ENCODE data around the gene CNEP1R1. TPM values are rescaled to one million over a fixed set of nuclear protein-coding genes. Genes with fewer than 3 reads are reported as not detected.
"Not testable (repeated sequence)": the region's sequence is repeated elsewhere in the genome, so short reads cannot be mapped to it uniquely, and the experiment has no call there.

Gene CNEP1R1
- total RNA-seq, 2 experiments from 2014 or later = 28.2 to 30.9 TPM

- no peaks in the 10 kb centered on the region for H3K9me3 Mint-ChIP-seq
- no peak for DNase-seq
- no peak overlapping the region for H3K27ac Mint-ChIP-seq
- intact Hi-C loops (cut with micrococcal nuclease) = no loop called here
- H3K27me3 Mint-ChIP-seq (ENCODE audit: low read depth) = peaks cover 7% of the 10 kb centered on the region
- no peak overlapping the region for H3K4me3 Mint-ChIP-seq
- H3K36me3 Mint-ChIP-seq (ENCODE audit: low read depth) = no peaks in the 10 kb centered on the region
- no peaks in the 10 kb centered on the region for H3K4me1 Mint-ChIP-seq (ENCODE audit: low read depth)
- CTCF ChIA-PET = no interaction called here
Measured at GRCh38 chr16:50001144-50001543, 23.9 kb upstream of the CNEP1R1 start.

- Mint-ChIP-seq H3K27ac (no peak overlapping the region), H3K9me3 (no peaks in the 10 kb centered on the region), H3K4me1 (ENCODE audit: low read depth) (no peaks in the 10 kb centered on the region), H3K27me3 (ENCODE audit: low read depth) (peaks cover 7% of the 10 kb centered on the region), H3K36me3 (ENCODE audit: low read depth) (no peaks in the 10 kb centered on the region), H3K4me3 (no peak overlapping the region)
- CTCF ChIA-PET = interaction anchor here (0.7 kb wide), 1 partner anchor 11 kb away, joined by 5 read pairs; no protein-coding TSS in a partner anchor
- intact Hi-C loops (cut with micrococcal nuclease) = no loop called here
- no peak for DNase-seq
Measured at GRCh38 chr16:50002190-50002589, 22.8 kb upstream of the CNEP1R1 start.

GRCh38 chr16:50004239-50004638 is 20.8 kb upstream of the CNEP1R1 start:
- CTCF ChIA-PET = interaction anchor here (0.6 kb wide), 1 partner anchor 234 kb away, joined by 4 read pairs; no protein-coding TSS in a partner anchor
- H3K27ac Mint-ChIP-seq = no peak overlapping the region
- H3K4me3 Mint-ChIP-seq = no peak overlapping the region
- intact Hi-C loops (cut with micrococcal nuclease) = no loop called here
- no peaks in the 10 kb centered on the region for H3K4me1 Mint-ChIP-seq (ENCODE audit: low read depth)
- DNase-seq = no peak
- no peaks in the 10 kb centered on the region for H3K36me3 Mint-ChIP-seq (ENCODE audit: low read depth)
- no peaks in the 10 kb centered on the region for H3K9me3 Mint-ChIP-seq
- H3K27me3 Mint-ChIP-seq (ENCODE audit: low read depth) = peaks cover 7% of the 10 kb centered on the region

- Mint-ChIP-seq H3K27me3 (ENCODE audit: low read depth) (peaks cover 7% of the 10 kb centered on the region), H3K4me1 (ENCODE audit: low read depth) (no peaks in the 10 kb centered on the region), H3K27ac (no peak overlapping the region), H3K36me3 (ENCODE audit: low read depth) (no peaks in the 10 kb centered on the region), H3K4me3 (no peak overlapping the region), H3K9me3 (no peaks in the 10 kb centered on the region)
- intact Hi-C loops (cut with micrococcal nuclease) = no loop called here
- no peak for DNase-seq
- CTCF ChIA-PET = no interaction called here
Measured at GRCh38 chr16:50006964-50007363, 18.1 kb upstream of the CNEP1R1 start.

GRCh38 chr16:50007744-50008143 is 17.3 kb upstream of the CNEP1R1 start:
- H3K36me3 Mint-ChIP-seq (ENCODE audit: low read depth) = no peaks in the 10 kb centered on the region
- H3K4me1 Mint-ChIP-seq (ENCODE audit: low read depth) = no peaks in the 10 kb centered on the region
- H3K4me3 Mint-ChIP-seq = no peak overlapping the region
- no peak for DNase-seq
- intact Hi-C loops (cut with micrococcal nuclease) = no loop called here
- H3K27me3 Mint-ChIP-seq (ENCODE audit: low read depth) = peaks cover 5% of the 10 kb centered on the region
- H3K27ac Mint-ChIP-seq = no peak overlapping the region
- CTCF ChIA-PET = no interaction called here
- no peaks in the 10 kb centered on the region for H3K9me3 Mint-ChIP-seq

- CTCF ChIA-PET = interaction anchor here (0.7 kb wide), 1 partner anchor 128 kb away, joined by 4 read pairs; no protein-coding TSS in a partner anchor
- intact Hi-C loops (cut with micrococcal nuclease) = no loop called here
- no peak overlapping the region for H3K27ac Mint-ChIP-seq
- no peaks in the 10 kb centered on the region for H3K4me1 Mint-ChIP-seq (ENCODE audit: low read depth)
- no peaks in the 10 kb centered on the region for H3K36me3 Mint-ChIP-seq (ENCODE audit: low read depth)
- no peaks in the 10 kb centered on the region for H3K27me3 Mint-ChIP-seq (ENCODE audit: low read depth)
- no peaks in the 10 kb centered on the region for H3K9me3 Mint-ChIP-seq
- no peak overlapping the region for H3K4me3 Mint-ChIP-seq
- no peak for DNase-seq
Measured at GRCh38 chr16:50010212-50010611, 14.8 kb upstream of the CNEP1R1 start.

GRCh38 chr16:50011707-50012106 is 13.3 kb upstream of the CNEP1R1 start:
- H3K27ac Mint-ChIP-seq = no peak overlapping the region
- no peaks in the 10 kb centered on the region for H3K36me3 Mint-ChIP-seq (ENCODE audit: low read depth)
- H3K4me3 Mint-ChIP-seq = no peak overlapping the region
- H3K4me1 Mint-ChIP-seq (ENCODE audit: low read depth) = no peaks in the 10 kb centered on the region
- no peaks in the 10 kb centered on the region for H3K9me3 Mint-ChIP-seq
- intact Hi-C loops (cut with micrococcal nuclease) = no loop called here
- no peaks in the 10 kb centered on the region for H3K27me3 Mint-ChIP-seq (ENCODE audit: low read depth)
- CTCF ChIA-PET = no interaction called here
- no peak for DNase-seq

- H3K27me3 Mint-ChIP-seq (ENCODE audit: low read depth) = no peaks in the 10 kb centered on the region
- H3K36me3 Mint-ChIP-seq (ENCODE audit: low read depth) = no peaks in the 10 kb centered on the region
- no peaks in the 10 kb centered on the region for H3K4me1 Mint-ChIP-seq (ENCODE audit: low read depth)
- no peak overlapping the region for H3K4me3 Mint-ChIP-seq
- H3K27ac Mint-ChIP-seq = no peak overlapping the region
- CTCF ChIA-PET = no interaction called here
- intact Hi-C loops (cut with micrococcal nuclease) = no loop called here
- H3K9me3 Mint-ChIP-seq = no peaks in the 10 kb centered on the region
- no peak for DNase-seq
Measured at GRCh38 chr16:50012182-50012581, 12.8 kb upstream of the CNEP1R1 start.

- H3K4me3 Mint-ChIP-seq; H3K4me1 Mint-ChIP-seq (ENCODE audit: low read depth); intact Hi-C loops (cut with micrococcal nuclease); H3K27ac Mint-ChIP-seq; H3K9me3 Mint-ChIP-seq; H3K27me3 Mint-ChIP-seq (ENCODE audit: low read depth); DNase-seq; CTCF ChIA-PET; H3K36me3 Mint-ChIP-seq (ENCODE audit: low read depth): not testable (repeated sequence)
Measured at GRCh38 chr16:50014211-50014610, 10.8 kb upstream of the CNEP1R1 start.

- H3K27me3 Mint-ChIP-seq (ENCODE audit: low read depth) = no peaks in the 10 kb centered on the region
- no peak overlapping the region for H3K27ac Mint-ChIP-seq
- no peaks in the 10 kb centered on the region for H3K4me1 Mint-ChIP-seq (ENCODE audit: low read depth)
- DNase-seq = no peak
- H3K9me3 Mint-ChIP-seq = no peaks in the 10 kb centered on the region
- no peak overlapping the region for H3K4me3 Mint-ChIP-seq
- CTCF ChIA-PET = no interaction called here
- intact Hi-C loops (cut with micrococcal nuclease) = no loop called here
- no peaks in the 10 kb centered on the region for H3K36me3 Mint-ChIP-seq (ENCODE audit: low read depth)
Measured at GRCh38 chr16:50015631-50016030, 9.4 kb upstream of the CNEP1R1 start.

GRCh38 chr16:50017553-50017952 is 7.5 kb upstream of the CNEP1R1 start:
- no peaks in the 10 kb centered on the region for H3K9me3 Mint-ChIP-seq
- no peak overlapping the region for H3K27ac Mint-ChIP-seq
- H3K4me3 Mint-ChIP-seq = no peak overlapping the region
- H3K27me3 Mint-ChIP-seq (ENCODE audit: low read depth) = no peaks in the 10 kb centered on the region
- intact Hi-C loops (cut with micrococcal nuclease) = no loop called here
- H3K36me3 Mint-ChIP-seq (ENCODE audit: low read depth) = no peaks in the 10 kb centered on the region
- H3K4me1 Mint-ChIP-seq (ENCODE audit: low read depth) = no peaks in the 10 kb centered on the region
- DNase-seq = no peak
- CTCF ChIA-PET = no interaction called here

GRCh38 chr16:50021544-50021943 is 3.5 kb upstream of the CNEP1R1 start:
- Mint-ChIP-seq H3K9me3 (no peaks in the 10 kb centered on the region), H3K27me3 (ENCODE audit: low read depth) (no peaks in the 10 kb centered on the region), H3K36me3 (ENCODE audit: low read depth) (no peaks in the 10 kb centered on the region), H3K4me1 (ENCODE audit: low read depth) (peaks cover 15% of the 10 kb centered on the region), H3K27ac (no peak overlapping the region), H3K4me3 (no peak overlapping the region)
- peak; percentile 25 for DNase-seq
- intact Hi-C loops (cut with micrococcal nuclease) = loop anchor here (1.0 to 10.0 kb wide), 3 partner anchors 164 to 1407 kb away; partner anchors contain the start of genes N4BP1 and ZNF423
- CTCF ChIA-PET = interaction anchor here (0.6 to 6.3 kb wide), 2 partner anchors 47 to 190 kb away, joined by 3 to 117 read pairs; no protein-coding TSS in a partner anchor

- Mint-ChIP-seq H3K27me3 (ENCODE audit: low read depth) (no peaks in the 10 kb centered on the region), H3K36me3 (ENCODE audit: low read depth) (peaks cover 2% of the 10 kb centered on the region), H3K27ac (no peak overlapping the region), H3K4me1 (ENCODE audit: low read depth) (peaks cover 19% of the 10 kb centered on the region), H3K4me3 (no peak overlapping the region), H3K9me3 (no peaks in the 10 kb centered on the region)
- intact Hi-C loops (cut with micrococcal nuclease) = loop anchor here (1.0 to 10.0 kb wide), 6 partner anchors 166 to 1409 kb away; partner anchors contain the start of genes BRD7, N4BP1 and ZNF423
- DNase-seq = no peak
- CTCF ChIA-PET = interaction anchor here (0.6 to 6.3 kb wide), 7 partner anchors 37 to 344 kb away, joined by 3 to 117 read pairs (median 8); partner anchors contain the start of gene HEATR3
Measured at GRCh38 chr16:50023641-50024040, 1.4 kb upstream of the CNEP1R1 start.
